Uterus (tissue), 4 donors: ENCODE data around the gene TJP2. TPM values are rescaled to one million over a fixed set of nuclear protein-coding genes. Genes with fewer than 3 reads are reported as not detected.

Source experiments
- DNase-seq, 2 donors: peaks; one replicate each; pipeline ENCODE4 v3.0.0-alpha.2; 2019 to 2020
- H3K27ac ChIP-seq, 2 donors: fragments of 200-600 bp; sonication (generic); 1 replicate in 1 of 2; 2 replicates in 1 of 2; pipeline ENCODE4 v1.5.1; 2016 to 2018
- H3K27me3 ChIP-seq, 2 donors: fragments of 200-600 bp; sonication (generic); one replicate each; pipeline ENCODE4 v1.5.1; 2018 to 2019; ENCODE audit warnings: control low read depth in 1 of 2
- H3K36me3 ChIP-seq, 2 donors: fragments of 200-600 bp; sonication (generic); one replicate each; pipeline ENCODE4 v1.5.1; 2019; ENCODE audit warnings: control low read depth in 1 of 2
- H3K4me1 ChIP-seq, 2 donors: fragments of 200-600 bp; sonication (generic); one replicate each; pipeline ENCODE4 v1.5.1; 2018 to 2019; ENCODE audit warnings: control low read depth in 1 of 2
- H3K4me3 ChIP-seq, 2 donors: fragments of 200-600 bp; sonication (generic); 1 replicate in 1 of 2; 2 replicates in 1 of 2; pipeline ENCODE4 v1.5.1; 2018 to 2019; ENCODE audit warnings: mild to moderate bottlenecking in 1 of 2
- H3K9me3 ChIP-seq, 2 donors: fragments of 200-600 bp; sonication (generic); one replicate each; pipeline ENCODE4 v1.5.1; 2019; ENCODE audit warnings: control low read depth in 1 of 2
- POLR2A ChIP-seq, 2 donors: fragments of 450-650 bp; IDR thresholded peaks; one replicate each; pipeline ENCODE4 v1.6.1; 2016; ENCODE audit warnings: antibody characterized with exemption in 2 of 2, mild to moderate bottlenecking in 1 of 2, moderate library complexity in 1 of 2
- intact Hi-C: fragments of 100-400 bp; cut with DNase I; formaldehyde crosslinking; loops from one replicate; pipeline ENCODE4 v1.15.1; 2023; ENCODE audit warnings: low total_unique reads
- total RNA-seq, 4 donors: library from RNA; depleted of rRNA in 3 of 4; stranded (reverse); fragments of >200 nt in 3 of 4; gene quantifications; one replicate each; pipeline versions ENCODE4 v1.1.0 to v1.2.4, GENCODE V29; 2014 to 2023
- TF ChIP-seq, protein P1 (sequence below), 4 experiments: fragments of 200-600 bp in 2 of 4; fragments of 450-650 bp in 2 of 4; sonication (generic) in 2 of 4; IDR thresholded peaks; one replicate each; pipeline ENCODE4 v1.5.1; 2016 to 2019; ENCODE audit warnings: antibody characterized with exemption in 4 of 4, mild to moderate bottlenecking in 2 of 4, moderate library complexity in 1 of 4
- donor health status: DM: yes; HTN: yes; CAD: no.

TJP2 gene
- total RNA-seq, 4 donors from 2014 or later: 38.6 to 110 (median 44.7) TPM

DNA sequence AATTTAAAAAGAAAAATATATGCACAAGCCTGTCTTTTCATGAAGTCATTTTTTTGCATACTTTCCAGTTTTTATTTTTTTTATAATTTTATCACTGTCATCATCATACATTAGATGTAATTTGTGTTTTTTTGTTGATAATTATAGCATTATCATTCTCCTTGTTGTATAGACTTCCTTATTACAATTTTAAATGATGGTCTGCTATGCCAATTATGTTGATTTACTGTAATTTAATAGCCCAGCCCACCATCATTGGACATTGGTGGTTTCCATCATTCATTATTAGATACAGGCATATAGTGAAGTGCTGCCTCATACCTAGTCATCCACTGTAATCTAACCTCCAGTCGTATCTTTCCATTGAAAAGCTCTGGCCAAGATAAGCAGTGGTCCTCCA, 3.8 kb upstream of the TJP2 start:
- no peaks in the 10 kb centered on the region for H3K27me3 ChIP-seq
- TF ChIP-seq, protein P1, sequence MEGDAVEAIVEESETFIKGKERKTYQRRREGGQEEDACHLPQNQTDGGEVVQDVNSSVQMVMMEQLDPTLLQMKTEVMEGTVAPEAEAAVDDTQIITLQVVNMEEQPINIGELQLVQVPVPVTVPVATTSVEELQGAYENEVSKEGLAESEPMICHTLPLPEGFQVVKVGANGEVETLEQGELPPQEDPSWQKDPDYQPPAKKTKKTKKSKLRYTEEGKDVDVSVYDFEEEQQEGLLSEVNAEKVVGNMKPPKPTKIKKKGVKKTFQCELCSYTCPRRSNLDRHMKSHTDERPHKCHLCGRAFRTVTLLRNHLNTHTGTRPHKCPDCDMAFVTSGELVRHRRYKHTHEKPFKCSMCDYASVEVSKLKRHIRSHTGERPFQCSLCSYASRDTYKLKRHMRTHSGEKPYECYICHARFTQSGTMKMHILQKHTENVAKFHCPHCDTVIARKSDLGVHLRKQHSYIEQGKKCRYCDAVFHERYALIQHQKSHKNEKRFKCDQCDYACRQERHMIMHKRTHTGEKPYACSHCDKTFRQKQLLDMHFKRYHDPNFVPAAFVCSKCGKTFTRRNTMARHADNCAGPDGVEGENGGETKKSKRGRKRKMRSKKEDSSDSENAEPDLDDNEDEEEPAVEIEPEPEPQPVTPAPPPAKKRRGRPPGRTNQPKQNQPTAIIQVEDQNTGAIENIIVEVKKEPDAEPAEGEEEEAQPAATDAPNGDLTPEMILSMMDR (IDR thresholded peaks at IDR 0.05): no peak
- no peak for TF ChIP-seq POLR2A (IDR thresholded peaks at IDR 0.05)
- no peaks in the 10 kb centered on the region for H3K36me3 ChIP-seq
- H3K4me3 ChIP-seq: no peak overlapping the region
- peaks cover 0 to 6% of the 10 kb centered on the region in 2 donors for H3K4me1 ChIP-seq
- H3K27ac ChIP-seq: no peak overlapping the region
- no peak for DNase-seq
- no peaks in the 10 kb centered on the region for H3K9me3 ChIP-seq
- intact Hi-C loops: no loop called here

DNA sequence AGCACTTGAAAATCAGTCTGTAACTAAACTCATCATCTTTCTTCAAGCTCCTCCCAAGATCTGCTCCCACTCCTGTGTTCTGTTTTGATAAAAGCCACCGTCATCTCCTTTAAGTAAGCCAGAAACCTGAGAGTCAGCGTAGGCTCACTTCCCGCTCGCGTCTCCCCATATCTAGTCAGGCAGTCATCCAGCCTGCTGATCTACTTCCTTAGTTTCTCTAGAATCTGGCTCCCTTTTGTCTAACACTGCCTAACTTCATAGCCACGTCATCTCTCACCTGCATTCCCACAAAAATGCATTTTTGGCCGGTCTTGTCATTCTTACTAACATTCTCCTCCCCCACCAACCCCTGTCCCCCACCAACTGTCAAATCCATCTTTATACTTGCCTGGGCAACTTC, 3.0 kb upstream of the TJP2 start:
- peaks cover 0 to 6% of the 10 kb centered on the region in 2 donors for H3K4me1 ChIP-seq
- no peaks in the 10 kb centered on the region for H3K9me3 ChIP-seq
- H3K36me3 ChIP-seq: no peaks in the 10 kb centered on the region
- TF ChIP-seq, protein P1 (IDR thresholded peaks at IDR 0.05): no peak
- TF ChIP-seq POLR2A (IDR thresholded peaks at IDR 0.05): peak in 1 of 2 donors; percentile 50
- H3K4me3 ChIP-seq: no peak overlapping the region
- peak in 1 of 2 donors; percentile 28 for DNase-seq
- intact Hi-C loops: no loop called here
- no peaks in the 10 kb centered on the region for H3K27me3 ChIP-seq
- H3K27ac ChIP-seq: no peak overlapping the region

DNA sequence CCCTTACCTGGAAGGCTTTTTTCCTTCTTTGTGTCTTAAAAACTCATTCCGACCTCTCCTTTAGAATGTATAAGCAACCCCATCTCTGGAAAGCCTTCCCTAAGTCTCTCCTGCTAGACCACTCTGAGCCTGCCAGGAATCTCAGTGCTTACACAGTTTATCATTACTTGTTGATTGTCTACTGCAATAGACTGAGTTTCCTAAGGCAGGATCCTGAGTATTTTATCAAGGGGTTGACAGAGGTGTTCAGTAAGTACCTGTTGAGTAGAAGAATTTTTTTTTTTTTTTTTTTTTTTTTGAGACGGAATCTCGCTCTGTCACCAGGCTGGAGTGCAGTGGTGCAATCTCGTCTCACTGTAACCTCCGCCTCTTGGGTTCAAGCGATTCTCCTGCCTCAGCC, 2.6 kb upstream of the TJP2 start:
- Histone ChIP-seq H3K27me3 (no peaks in the 10 kb centered on the region), H3K36me3 (no peaks in the 10 kb centered on the region), H3K4me1 (peaks cover 0 to 6% of the 10 kb centered on the region in 2 donors), H3K4me3 (no peak overlapping the region), H3K27ac (no peak overlapping the region), H3K9me3 (no peaks in the 10 kb centered on the region)
- intact Hi-C loops: no loop called here
- TF ChIP-seq, protein P1 (IDR thresholded peaks at IDR 0.05): no peak
- TF ChIP-seq POLR2A (IDR thresholded peaks at IDR 0.05): no peak
- no peak for DNase-seq

DNA sequence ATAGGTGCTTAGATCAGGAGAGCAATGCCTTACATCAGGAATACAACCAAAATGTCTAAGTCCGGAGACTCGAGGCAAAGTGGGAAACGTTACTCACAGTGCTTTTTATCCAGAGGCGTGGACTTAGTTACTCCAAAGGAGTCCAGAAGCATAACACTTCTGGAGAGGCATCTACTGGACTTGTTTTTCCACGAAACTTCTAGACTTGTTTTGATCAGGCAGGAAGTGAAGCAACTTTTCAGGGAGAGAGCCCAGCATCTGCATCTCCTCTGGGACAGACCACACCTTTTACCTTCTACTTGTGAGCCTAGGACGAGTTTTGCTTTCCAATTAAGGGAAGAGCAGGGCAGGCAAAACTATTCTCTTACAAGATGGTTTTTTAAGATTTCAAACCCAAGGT, 1.2 kb upstream of the TJP2 start:
- Histone ChIP-seq H3K27me3 (no peaks in the 10 kb centered on the region), H3K36me3 (no peaks in the 10 kb centered on the region), H3K4me1 (peaks cover 0 to 6% of the 10 kb centered on the region in 2 donors), H3K4me3 (no peak overlapping the region), H3K9me3 (no peaks in the 10 kb centered on the region), H3K27ac (peak overlapping the region in 1 of 2 donors; percentile 81)
- no peak for DNase-seq
- intact Hi-C loops: no loop called here
- no peak for TF ChIP-seq POLR2A (IDR thresholded peaks at IDR 0.05)
- TF ChIP-seq, protein P1 (IDR thresholded peaks at IDR 0.05): no peak

GRCh38 chr9:69173497-69173890, 583 bp upstream of the TJP2 start:
- Histone ChIP-seq H3K27me3 (no peaks in the 10 kb centered on the region), H3K4me1 (peaks cover 0 to 6% of the 10 kb centered on the region in 2 donors), H3K9me3 (no peaks in the 10 kb centered on the region), H3K36me3 (no peaks in the 10 kb centered on the region), H3K4me3 (peak overlapping the region; percentile 48 to 57), H3K27ac (peak overlapping the region; percentile 78 to 81)
- intact Hi-C loops: no loop called here
- DNase-seq: peak in 1 of 2 donors; percentile 66
- TF ChIP-seq, protein P1 (IDR thresholded peaks at IDR 0.05): no peak
- no peak for TF ChIP-seq POLR2A (IDR thresholded peaks at IDR 0.05)
